GM12878 (cell line): Measurements from ENCODE around the gene SUZ12. TPM values are rescaled to one million over a fixed set of nuclear protein-coding genes. Genes with fewer than 3 reads are reported as not detected.

Experiments used
- ATAC-seq: fragments of 200-7000 bp; cut with Tn5 transposase; 3 replicates; pipeline ENCODE4 v1.9.1; 2020; ENCODE audit warnings: mild to moderate bottlenecking, moderate library complexity
- BruUV-seq: library from RNA; stranded (reverse); fragments of 400-500 nt; replicated peaks from 2 replicates; lab custom pipeline; 2021; lab: Mats Ljungman, UMichigan
- CTCF ChIA-PET: fragments of 300-600 bp; sonication (Branson Sonifier 250); formaldehyde crosslinking; extraction: SDS; loops from one replicate; lab custom pipeline; 2021; ENCODE audit warnings: inconsistent platforms; lab: Yijun Ruan, JAX
- POLR2A ChIA-PET: fragments of 350-600 bp; formaldehyde crosslinking; extraction: SDS; loops from one replicate; lab custom pipeline; 2021; ENCODE audit warnings: inconsistent platforms; lab: Charles Lee
- RAD21 ChIA-PET: fragments of 300-600 bp; sonication (Branson Sonifier 250); formaldehyde crosslinking; loops from one replicate; lab custom pipeline; 2023; ENCODE audit warnings: antibody characterized with exemption; ENCODE audit not compliant: unreplicated experiment; lab: Charles Lee
- SMC1A ChIA-PET: fragments of 300-600 bp; sonication (Branson Sonifier 250); formaldehyde crosslinking; loops from one replicate; lab custom pipeline; 2023; ENCODE audit not compliant: unreplicated experiment, uncharacterized antibody; lab: Charles Lee
- DNase-seq: peaks from one replicate; pipeline ENCODE4 v3.0.0-alpha.2; 2011; ENCODE audit warnings: low read depth, low spot score
- FAIRE-seq: peaks from 3 replicates; lab custom pipeline; 2011; peaks lifted over from hg19 to GRCh38; lab: Jason Lieb, UNC
- H2AFZ ChIP-seq: 2 replicates; pipeline ENCODE4 v1.6.0; 2011; ENCODE audit warnings: low read depth, low read length, control low read depth; ENCODE audit not compliant: control insufficient read depth
- H3K27ac ChIP-seq: 2 replicates; pipeline ENCODE4 v1.5.1; 2011; ENCODE audit warnings: control low read depth; ENCODE audit not compliant: control insufficient read depth, insufficient read depth
- H3K27me3 ChIP-seq, 2 experiments: replicated peaks in 1 of 2; 2 replicates each; pipeline versions ENCODE4 v1.6.0 to v1.6.1; 2011; ENCODE audit warnings: low read length in 1 of 2; ENCODE audit not compliant: control insufficient read depth in 2 of 2, insufficient read depth in 2 of 2
- H3K36me3 ChIP-seq, 2 experiments: 2 replicates each; pipeline ENCODE4 v1.5.1; 2011; ENCODE audit warnings: low read length in 1 of 2; ENCODE audit not compliant: control insufficient read depth in 2 of 2, insufficient read depth in 2 of 2
- H3K4me1 ChIP-seq: 2 replicates; pipeline ENCODE4 v1.6.1; 2011; ENCODE audit warnings: mild to moderate bottlenecking, low read length, moderate library complexity, mixed read lengths; ENCODE audit not compliant: control insufficient read depth, insufficient read depth
- H3K4me2 ChIP-seq: 2 replicates; pipeline ENCODE4 v1.6.0; 2011; ENCODE audit warnings: control low read depth; ENCODE audit not compliant: control insufficient read depth, insufficient read depth
- H3K4me3 ChIP-seq: fragments of 200-600 bp; sonication (generic); 2 replicates; pipeline ENCODE4 v1.5.1; 2016
- H3K79me2 ChIP-seq: 2 replicates; pipeline ENCODE4 v1.6.0; 2011; ENCODE audit warnings: low read length; ENCODE audit not compliant: control insufficient read depth, insufficient read depth
- H3K9ac ChIP-seq: 2 replicates; pipeline ENCODE4 v1.8.0; 2011; ENCODE audit warnings: low read length, control low read depth, mixed read lengths; ENCODE audit not compliant: control insufficient read depth, insufficient read depth
- H3K9me3 ChIP-seq: replicated peaks from 3 replicates; pipeline ENCODE4 v1.5.1; 2011; ENCODE audit warnings: mild to moderate bottlenecking, low read length; ENCODE audit not compliant: control insufficient read depth, insufficient read depth
- H4K20me1 ChIP-seq: 2 replicates; pipeline ENCODE4 v1.6.0; 2011; ENCODE audit not compliant: control insufficient read depth, insufficient read depth
- ATF3 ChIP-seq: IDR thresholded peaks from 2 replicates; pipeline ENCODE4 v1.6.1; 2011; ENCODE audit warnings: low read depth, mild to moderate bottlenecking, low read length, moderate library complexity, borderline replicate concordance; ENCODE audit errors: extremely low read depth
- ATF7 ChIP-seq: fragments of 450-650 bp; IDR thresholded peaks from 2 replicates; pipeline ENCODE4 v1.6.1; 2016; ENCODE audit warnings: low read depth, mild to moderate bottlenecking
- HDAC2 ChIP-seq: fragments of 200-600 bp; sonication (generic); IDR thresholded peaks from 2 replicates; pipeline ENCODE4 v1.6.1; 2017
- KAT2A ChIP-seq: conservative IDR thresholded peaks from 2 replicates; pipeline ENCODE4 v1.6.1; 2011; ENCODE audit warnings: low read depth, low read length; ENCODE audit not compliant: control insufficient read depth
- MLLT1 ChIP-seq: fragments of 450-650 bp; IDR thresholded peaks from 2 replicates; pipeline ENCODE4 v1.6.1; 2016; ENCODE audit warnings: mild to moderate bottlenecking
- MTA3 ChIP-seq: IDR thresholded peaks from 2 replicates; pipeline ENCODE4 v1.6.1; 2012; ENCODE audit warnings: low read length, inconsistent platforms, borderline replicate concordance
- NFIC ChIP-seq: IDR thresholded peaks from 2 replicates; pipeline ENCODE4 v1.6.1; 2012; ENCODE audit warnings: low read depth, mild to moderate bottlenecking, inconsistent platforms, low read length, moderate library complexity
- POLR2AphosphoS5 ChIP-seq: IDR thresholded peaks from 2 replicates; pipeline ENCODE4 v1.6.1; 2011; ENCODE audit warnings: mild to moderate bottlenecking, low read length, inconsistent platforms
- PRDM15 ChIP-seq: fragments of 450-650 bp; formaldehyde crosslinking; IDR thresholded peaks from 2 replicates; pipeline ENCODE4 v1.4.0; 2020; ENCODE audit warnings: mild to moderate bottlenecking, moderate library complexity
- RCOR1 ChIP-seq: conservative IDR thresholded peaks from 2 replicates; pipeline ENCODE4 v1.6.1; 2012; ENCODE audit warnings: low read depth, low read length, improper control_type of control experiment
- SMC3 ChIP-seq: IDR thresholded peaks from 2 replicates; pipeline ENCODE4 v1.6.1; 2011; ENCODE audit warnings: low read length, improper control_type of control experiment, borderline replicate concordance
- USF1 ChIP-seq: IDR thresholded peaks from 2 replicates; pipeline ENCODE4 v1.6.1; 2011; ENCODE audit warnings: borderline replicate concordance, low read depth, mild to moderate bottlenecking, moderate library complexity, mixed read lengths, low read length; ENCODE audit not compliant: insufficient read depth; ENCODE audit errors: extremely low read length
- ZSCAN29 ChIP-seq: fragments of 450-650 bp; IDR thresholded peaks from 2 replicates; pipeline ENCODE4 v1.6.1; 2017; ENCODE audit warnings: mild to moderate bottlenecking, moderate library complexity
- ZZZ3 ChIP-seq: IDR thresholded peaks from 2 replicates; pipeline ENCODE4 v1.6.1; 2011; ENCODE audit warnings: low read depth; ENCODE audit not compliant: control insufficient read depth, insufficient read length
- WGBS: methylation state at CpG from one replicate; pipeline ENCODE4 v1.1.6; 2016; ENCODE audit warnings: low lambda C conversion rate; ENCODE audit not compliant: insufficient replicate concordance, insufficient coverage; ENCODE audit errors: missing lambda C conversion rate; 5-methylcytosine and 5-hydroxymethylcytosine counted together
- in situ Hi-C: fragments of 300-500 bp; cut with MboI; formaldehyde crosslinking; loops from 9 replicates; pipeline ENCODE4 v1.14.3; 2018; ENCODE audit warnings: mixed read lengths
- intact Hi-C: fragments of 100-400 bp; cut with micrococcal nuclease; formaldehyde crosslinking; loops from one replicate; pipeline ENCODE4 v1.14.2; 2022; ENCODE audit not compliant: unreplicated experiment
- polyA plus RNA-seq, 11 experiments: library from polyadenylated mRNA; depleted of rRNA in 4 of 11; unstranded in 6 of 11; stranded (reverse) in 5 of 11; fragments of >200 nt; fragmentation: Nextera tagmentation in 4 of 11; fragmentation: Illumina TruSeq in 1 of 11; extraction: Ambion mirVana in 4 of 11; extraction: Trizol in 1 of 11; gene quantifications; 1 replicate in 1 of 11; 2 replicates in 10 of 11; pipeline versions ENCODE4 v1.2.1 to v1.2.3, GENCODE V29; 2011 to 2016; ENCODE audit warnings: inconsistent platforms in 2 of 11, missing spikeins in 2 of 11, low read depth in 1 of 11
- total RNA-seq, 4 experiments: library from RNA; depleted of rRNA in 3 of 4; stranded (reverse); fragments of >200 nt in 3 of 4; fragmentation: Illumina TruSeq in 1 of 4; extraction: Trizol in 1 of 4; gene quantifications; 2 replicates each; pipeline versions ENCODE4 v1.2.1 to v1.2.3, GENCODE V29; 2013 to 2021

Gene SUZ12
- total and polyA plus RNA-seq, 10 of the 15 experiments (the other 5 are each of a cell fraction or from before 2014, with no cell fraction given) = 19.2 to 69.2 (median 34.5) TPM

- intact Hi-C loops (no loop called here), in situ Hi-C loops (no loop called here)
- CTCF ChIA-PET = no interaction called here
- Histone ChIP-seq H3K9me3 (no peaks in the 10 kb centered on the region), H3K4me3 (no peak overlapping the region), H4K20me1 (no peaks in the 10 kb centered on the region), H3K4me2 (no peak overlapping the region), H3K79me2 (no peaks in the 10 kb centered on the region; the same call in 1 of the 2 replicates), H2AFZ (no peak overlapping the region), H3K27me3 (no peaks in the 10 kb centered on the region), H3K9ac (no peak overlapping the region), H3K27ac (no peak overlapping the region), H3K4me1 (no peaks in the 10 kb centered on the region; the same call in 1 of the 2 replicates), H3K36me3 (peaks cover 0 to 4% of the 10 kb centered on the region in 2 experiments; a peak in 2 of 4 replicates)
- ATAC-seq (no peak), FAIRE-seq (no peak), DNase-seq (no peak)
- TF ChIP-seq MLLT1 = no peak
- no peak for TF ChIP-seq HDAC2
- no peak for TF ChIP-seq KAT2A
- no peak for TF ChIP-seq ATF7
- TF ChIP-seq ATF3 = no peak
- no peak for TF ChIP-seq POLR2AphosphoS5
- no peak for TF ChIP-seq USF1
- no peak for TF ChIP-seq ZSCAN29
- no peak for TF ChIP-seq PRDM15
- no peak for TF ChIP-seq SMC3
- TF ChIP-seq ZZZ3 = no peak
- TF ChIP-seq NFIC = no peak
- no peak for TF ChIP-seq RCOR1
- TF ChIP-seq MTA3 = no peak
- RAD21 ChIA-PET = no interaction called here
- BruUV-seq = no TSS peak
- POLR2A ChIA-PET = no interaction called here
- WGBS = 86% methylated on average over 16 of the region's 16 CpGs
- SMC1A ChIA-PET = no interaction called here
Observed at GRCh38 chr17:32020943-32021614, 84.3 kb downstream of the SUZ12 start.
